T47D (cell line): ENCODE data around the gene CTBP1.
"Not testable (repeated sequence)": the region's sequence is repeated elsewhere in the genome, so short reads cannot be mapped to it uniquely, and the experiment has no call there.

Experiments used
- DNase-seq, 2 experiments: peaks; one replicate each; pipeline versions ENCODE4 v3.0.0 to v3.0.0-alpha.2; 2011 to 2012; ENCODE audit warnings: low read depth in 1 of 2, low spot score in 1 of 2
- JUND ChIP-seq: IDR thresholded peaks from 2 replicates; pipeline ENCODE4 v1.6.1; 2012; ENCODE audit warnings: low read depth
- in situ Hi-C: cut with HindIII; loops from 2 replicates; pipeline ENCODE4 v1.10.0; 2016; ENCODE audit warnings: low sequenced_read_pairs, low pct_unique_long_range_greater_than_20kb

Gene CTBP1

GRCh38 chr4:1248245-1249147 lies at the start of gene CTBP1:
TSS of gene CTBP1 (minus strand) at chr4:1249130. CDS start at chr4:1241331, 7,799 bp downstream.
- DNase-seq, result peak; percentile 90 to 98
- no peak for TF ChIP-seq JUND
- in situ Hi-C loops, result no loop called here

DNA sequence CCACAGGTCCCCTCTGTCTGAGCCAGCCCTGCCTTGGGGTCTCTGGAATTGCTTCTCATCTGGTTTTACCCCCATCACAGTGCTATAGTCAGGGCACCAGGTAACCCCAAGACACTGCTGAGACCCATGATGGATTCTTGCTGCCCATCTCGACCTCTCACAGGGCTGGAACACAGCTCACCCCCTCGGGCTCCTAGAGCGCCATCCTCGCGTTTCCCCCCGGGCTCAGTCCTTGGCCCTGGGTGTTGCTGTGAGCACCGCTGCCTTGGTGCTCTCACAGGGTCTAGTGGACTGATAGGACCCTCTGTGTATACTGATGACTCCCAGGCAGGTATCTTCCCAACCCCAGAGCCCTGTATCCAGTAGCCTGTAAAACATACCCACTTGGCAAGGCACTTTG lies 49.5 kb upstream of the CTBP1 start:
- no peak for DNase-seq
- no peak for TF ChIP-seq JUND
- in situ Hi-C loops, result no loop called here

DNA sequence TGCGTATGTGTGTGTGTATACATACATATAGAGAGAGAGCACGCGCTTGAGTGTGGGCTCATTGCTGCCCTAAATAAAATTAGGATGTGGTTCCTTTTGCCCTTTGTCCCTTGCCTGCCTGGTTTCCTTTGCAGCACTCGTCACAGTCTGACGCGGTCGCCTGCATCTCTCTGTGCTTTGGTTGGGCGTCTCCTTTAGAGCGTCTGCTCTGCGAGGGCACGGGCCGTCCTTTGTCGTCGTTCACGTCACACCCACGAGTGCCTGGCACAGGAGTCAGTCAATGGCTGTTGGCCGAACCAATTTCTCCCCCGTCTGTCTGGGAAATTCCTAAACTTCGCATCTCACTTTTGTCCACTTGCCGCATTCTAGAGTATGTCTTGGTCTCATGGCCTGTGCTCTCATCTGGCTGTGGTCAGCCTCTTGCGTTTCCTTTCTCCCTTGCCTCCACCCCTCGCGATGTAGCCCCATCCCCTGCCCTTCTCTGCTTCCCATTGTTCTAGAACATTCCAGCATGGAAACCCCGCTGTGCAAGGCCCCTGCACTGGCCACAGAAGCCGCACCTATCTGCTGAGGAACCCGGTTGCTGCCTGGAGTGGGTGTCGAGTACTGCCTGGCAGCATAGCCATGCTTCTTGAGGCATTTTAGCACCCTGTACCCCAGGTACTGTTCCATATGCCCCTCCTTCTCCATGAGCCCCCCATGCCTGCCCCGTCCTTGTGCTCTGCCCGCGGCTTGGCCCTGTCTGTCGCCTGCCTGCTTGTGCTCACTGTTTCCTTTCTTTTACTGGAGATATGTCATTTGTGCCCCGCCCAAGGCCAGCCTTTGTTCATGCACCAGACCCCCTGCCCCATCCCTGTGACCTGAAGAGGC lies 48.8 kb upstream of the CTBP1 start:
- in situ Hi-C loops, result no loop called here
- no peak for TF ChIP-seq JUND
- DNase-seq, result no peak

DNA sequence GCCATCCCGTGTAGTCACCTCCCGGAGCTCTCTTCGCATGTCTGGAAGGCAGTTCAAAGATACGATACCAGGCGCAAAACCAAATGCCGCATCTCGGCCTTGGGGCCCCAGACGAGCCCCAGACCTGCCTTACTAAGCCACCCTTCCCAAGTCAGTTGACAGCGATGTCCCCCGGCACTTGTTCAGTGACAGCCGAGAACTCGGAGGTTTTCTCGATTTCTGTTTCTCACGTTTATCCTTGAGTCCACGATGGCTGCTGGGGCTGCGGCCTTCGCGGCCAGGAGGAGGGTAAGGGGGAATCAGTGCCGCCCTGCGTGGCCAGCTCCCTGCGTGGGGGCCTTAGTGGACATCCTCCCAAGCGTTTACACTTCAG lies 48.1 kb upstream of the CTBP1 start:
- DNase-seq, result no peak
- in situ Hi-C loops, result no loop called here
- TF ChIP-seq JUND, result no peak

GRCh38 chr4:1296324-1297022 lies 47.5 kb upstream of the CTBP1 start:
- DNase-seq, result no peak
- no peak for TF ChIP-seq JUND
- in situ Hi-C loops, result no loop called here

DNA sequence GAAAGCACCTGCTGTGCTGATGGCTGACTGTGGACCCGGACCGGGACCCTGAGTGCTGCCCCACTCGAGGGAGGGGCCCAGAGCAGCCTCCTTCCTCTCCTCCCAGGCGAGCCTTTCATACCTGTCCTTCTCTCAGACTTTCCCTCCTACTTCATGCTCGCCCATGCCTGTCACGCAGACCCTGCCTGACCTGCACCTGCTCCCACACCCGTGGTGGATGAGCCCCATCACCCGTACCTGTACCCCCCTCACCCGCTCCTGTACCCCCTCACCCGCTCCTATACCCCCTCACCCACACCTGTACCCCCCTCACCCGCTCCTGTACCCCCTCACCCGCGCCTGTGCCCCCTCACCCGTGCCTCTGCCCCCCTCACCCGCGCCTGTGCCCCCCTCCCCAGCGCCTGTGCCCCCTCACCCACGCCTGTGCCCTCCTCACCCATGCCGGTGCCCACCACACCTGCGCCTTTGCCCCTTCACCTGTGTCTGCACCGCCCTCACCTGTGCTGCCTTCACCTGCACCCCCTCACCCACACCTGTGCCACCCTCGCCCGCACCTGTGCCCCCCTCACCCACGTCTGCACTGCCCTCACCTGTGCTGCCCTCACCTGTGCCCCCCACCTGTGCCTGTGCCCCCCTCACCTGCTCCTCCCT lies 46.6 kb upstream of the CTBP1 start:
- no peak for TF ChIP-seq JUND
- in situ Hi-C loops, result no loop called here
- no peak for DNase-seq

DNA sequence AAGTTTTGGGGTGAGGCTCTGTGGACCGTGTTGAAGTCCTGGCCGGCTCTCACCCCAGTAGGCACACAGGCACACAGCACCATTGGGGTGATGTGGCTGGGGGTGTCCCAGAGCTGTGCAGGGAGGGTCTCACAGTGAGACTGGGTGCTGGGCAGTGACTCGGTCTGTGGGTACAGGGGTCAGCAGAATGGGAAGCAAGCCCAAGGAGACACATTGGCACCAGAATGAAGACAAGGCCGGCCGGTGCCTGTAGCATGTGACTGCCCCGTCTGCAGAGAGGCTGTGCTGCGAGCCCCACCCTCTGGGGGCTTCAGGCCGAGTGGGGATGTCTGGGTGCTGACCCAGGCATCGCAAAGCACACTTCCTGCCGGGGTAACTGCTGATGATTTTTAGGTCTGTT lies 46.0 kb upstream of the CTBP1 start:
- TF ChIP-seq JUND, result no peak
- DNase-seq, result no peak
- in situ Hi-C loops, result no loop called here

GRCh38 chr4:1294424-1294823 lies 45.5 kb upstream of the CTBP1 start:
- no peak for DNase-seq
- TF ChIP-seq JUND, result no peak
- in situ Hi-C loops, result no loop called here

DNA sequence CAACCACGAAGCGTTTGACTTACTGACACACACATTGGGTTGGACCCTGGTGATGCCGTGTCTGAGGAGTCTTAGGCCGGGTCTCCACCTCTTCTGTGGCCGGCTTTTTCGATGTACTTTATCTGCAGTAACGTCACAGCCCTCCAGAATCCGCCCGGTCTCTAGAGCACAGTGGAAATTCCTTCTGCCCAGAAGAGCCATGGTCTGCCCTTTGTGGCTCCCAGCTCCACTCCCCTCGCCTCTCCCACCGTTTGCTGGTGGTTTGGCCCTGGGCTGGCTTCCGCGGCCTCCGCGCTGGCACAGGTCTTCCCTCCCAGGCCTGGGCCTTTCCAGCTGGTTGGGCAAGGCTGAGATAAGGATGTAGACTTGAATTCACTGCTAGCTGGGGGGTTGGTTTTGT lies 45.1 kb upstream of the CTBP1 start:
- in situ Hi-C loops, result no loop called here
- no peak for DNase-seq
- TF ChIP-seq JUND, result no peak

DNA sequence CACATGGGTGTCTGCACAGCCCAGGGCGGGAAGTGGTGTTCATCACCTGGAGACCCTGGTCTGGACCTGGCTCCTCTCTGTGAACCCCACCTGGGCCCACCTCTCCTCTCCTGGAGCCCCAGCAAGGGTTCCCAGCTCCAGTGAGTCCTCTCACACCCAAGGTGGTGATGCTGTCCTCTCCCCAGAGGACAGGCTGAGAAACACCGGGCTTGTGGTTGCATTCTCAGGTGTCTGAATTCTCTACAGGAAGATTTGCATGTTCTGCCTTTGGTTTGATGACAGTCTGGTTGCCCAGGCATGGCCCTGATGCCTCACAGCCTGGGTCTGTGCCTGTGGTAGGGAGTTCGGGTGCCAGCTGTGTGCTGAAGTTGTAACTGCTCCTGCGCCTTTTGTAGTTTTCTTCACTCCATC lies 44.6 kb upstream of the CTBP1 start:
- in situ Hi-C loops, result no loop called here
- DNase-seq, result no peak
- no peak for TF ChIP-seq JUND

GRCh38 chr4:1292703-1293011 lies 43.7 kb upstream of the CTBP1 start:
- in situ Hi-C loops, DNase-seq: not testable (repeated sequence)

DNA sequence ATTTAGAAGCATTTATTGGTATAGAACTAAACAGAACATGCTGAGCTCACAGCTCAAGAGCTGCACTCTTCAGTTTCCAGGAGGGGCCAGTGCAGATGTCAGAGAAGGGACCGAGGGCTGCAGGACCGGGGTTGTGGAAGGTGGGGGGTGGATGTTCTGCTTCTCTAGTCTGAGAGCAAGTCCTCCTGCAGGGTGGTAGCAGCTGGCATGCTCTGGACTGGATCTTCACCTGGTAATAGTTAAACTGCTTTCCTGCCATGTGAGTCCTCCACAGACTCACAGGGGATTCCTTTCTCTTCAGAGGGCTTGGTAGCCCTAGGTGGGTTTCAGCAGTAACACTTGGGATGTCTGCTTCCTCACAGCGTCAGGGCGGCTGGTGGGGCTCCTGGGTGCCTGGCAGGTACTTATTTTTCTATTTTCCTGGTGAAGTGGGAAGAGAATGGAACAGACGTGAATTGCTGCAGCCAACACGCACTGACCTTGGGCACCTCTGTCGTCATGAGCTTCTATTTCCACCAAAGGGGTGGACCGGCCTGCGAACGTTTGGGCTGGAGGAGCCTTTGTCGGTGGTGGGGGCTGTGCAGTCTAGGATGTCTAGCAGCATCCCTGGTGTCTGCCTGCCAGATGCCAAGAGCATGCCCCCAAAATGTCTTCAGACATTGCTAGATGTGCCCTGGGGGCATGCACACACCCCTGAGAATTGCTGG lies 43.2 kb upstream of the CTBP1 start:
- no peak for TF ChIP-seq JUND
- DNase-seq, result no peak
- in situ Hi-C loops, result no loop called here
